ENCODE measurements around the gene NDUFAF8.

The NDUFAF8 gene

GRCh38 chr17:81260641-81261040 lies 21.5 kb downstream of the NDUFAF8 start:
- no peak for TF ChIP-seq SIN3A (IDR thresholded peaks at IDR 0.05; ENCODE audit: borderline replicate concordance, insufficient read depth, low read length)
- TF ChIP-seq POLR2AphosphoS5 (IDR thresholded peaks at IDR 0.05; ENCODE audit: low read depth, low read length): no peak
- TF ChIP-seq REST (IDR thresholded peaks at IDR 0.05; ENCODE audit: insufficient read depth in 1 of 2, low read depth in 2 of 2, low read length in 2 of 2): no peak
- no peak for TF ChIP-seq TAF1 (IDR thresholded peaks at IDR 0.05; ENCODE audit: borderline replicate concordance, insufficient read depth, low read length)
- no peak for TF ChIP-seq FOXP2 (optimal IDR thresholded peaks at IDR 0.05; ENCODE audit: borderline replicate concordance, extremely low read depth, extremely low read length, insufficient read depth)

GRCh38 chr17:81261096-81261495 lies 22.0 kb downstream of the NDUFAF8 start:
- TF ChIP-seq TAF1 (IDR thresholded peaks at IDR 0.05; ENCODE audit: borderline replicate concordance, insufficient read depth, low read length): no peak
- TF ChIP-seq FOXP2 (optimal IDR thresholded peaks at IDR 0.05; ENCODE audit: borderline replicate concordance, extremely low read depth, extremely low read length, insufficient read depth): no peak
- no peak for TF ChIP-seq POLR2AphosphoS5 (IDR thresholded peaks at IDR 0.05; ENCODE audit: low read depth, low read length)
- TF ChIP-seq SIN3A (IDR thresholded peaks at IDR 0.05; ENCODE audit: borderline replicate concordance, insufficient read depth, low read length): no peak
- no peak for TF ChIP-seq REST (IDR thresholded peaks at IDR 0.05; ENCODE audit: insufficient read depth in 1 of 2, low read depth in 2 of 2, low read length in 2 of 2)

- no peak for TF ChIP-seq POLR2AphosphoS5 (IDR thresholded peaks at IDR 0.05; ENCODE audit: low read depth, low read length)
- TF ChIP-seq FOXP2 (optimal IDR thresholded peaks at IDR 0.05; ENCODE audit: borderline replicate concordance, extremely low read depth, extremely low read length, insufficient read depth): no peak
- no peak for TF ChIP-seq TAF1 (IDR thresholded peaks at IDR 0.05; ENCODE audit: borderline replicate concordance, insufficient read depth, low read length)
- no peak for TF ChIP-seq REST (IDR thresholded peaks at IDR 0.05; ENCODE audit: insufficient read depth in 1 of 2, low read depth in 2 of 2, low read length in 2 of 2)
- TF ChIP-seq SIN3A (IDR thresholded peaks at IDR 0.05; ENCODE audit: borderline replicate concordance, insufficient read depth, low read length): no peak
Measured at GRCh38 chr17:81261582-81262336, 22.6 kb downstream of the NDUFAF8 start.

GRCh38 chr17:81263371-81264181 lies 24.5 kb downstream of the NDUFAF8 start:
- TF ChIP-seq REST (IDR thresholded peaks at IDR 0.05; ENCODE audit: insufficient read depth in 1 of 2, low read depth in 2 of 2, low read length in 2 of 2) (no peak), POLR2AphosphoS5 (IDR thresholded peaks at IDR 0.05; ENCODE audit: low read depth, low read length) (no peak), TAF1 (IDR thresholded peaks at IDR 0.05; ENCODE audit: borderline replicate concordance, insufficient read depth, low read length) (no peak), SIN3A (IDR thresholded peaks at IDR 0.05; ENCODE audit: borderline replicate concordance, insufficient read depth, low read length) (no peak), FOXP2 (optimal IDR thresholded peaks at IDR 0.05; ENCODE audit: borderline replicate concordance, extremely low read depth, extremely low read length, insufficient read depth) (no peak)
